GM12874 (cell line): ENCODE measurements around the gene TICRR.

ENCODE experiments used
- CTCF ChIP-seq: IDR thresholded peaks from 2 replicates; pipeline ENCODE4 v1.5.1; 2011; ENCODE audit warnings: low read depth, mild to moderate bottlenecking, control low read depth, low read length, moderate library complexity; ENCODE audit not compliant: insufficient read depth

The TICRR gene

GRCh38 chr15:89575656-89576416 is 567 bp downstream of the TICRR start:
- TF ChIP-seq CTCF, result no peak

- no peak for TF ChIP-seq CTCF
These were observed 1.1 kb downstream of the TICRR start for GRCh38 chr15:89576417-89576773.

GRCh38 chr15:89577776-89578115 is 2.5 kb downstream of the TICRR start:
- no peak for TF ChIP-seq CTCF

GRCh38 chr15:89578146-89578545 is 2.9 kb downstream of the TICRR start:
- TF ChIP-seq CTCF, result no peak

- TF ChIP-seq CTCF, result no peak
These were observed 11.4 kb downstream of the TICRR start for GRCh38 chr15:89586651-89587050.

GRCh38 chr15:89587955-89588354 is 12.7 kb downstream of the TICRR start:
- no peak for TF ChIP-seq CTCF

GRCh38 chr15:89591834-89592233 is 16.6 kb downstream of the TICRR start:
- no peak for TF ChIP-seq CTCF
